OCI-LY3 (cell line): ENCODE results near the gene LY6G6C.

ENCODE experiments used
- H2AFZ ChIP-seq: fragments of 200-600, 300-600 bp; shearing (Covaris generic); 2 replicates; pipeline ENCODE4 v1.6.0; 2014; ENCODE audit warnings: antibody characterized with exemption, low read depth, low read length
- H3K27ac ChIP-seq: fragments of 200-600, 300-600 bp; sonication (generic); 2 replicates; pipeline ENCODE4 v1.5.1; 2014; ENCODE audit warnings: mild to moderate bottlenecking, low read length, moderate library complexity, mixed read lengths
- H3K27me3 ChIP-seq: fragments of 200-600, 300-600 bp; sonication (generic); 2 replicates; pipeline ENCODE4 v1.6.1; 2014; ENCODE audit warnings: low read depth, low read length, mixed read lengths
- H3K36me3 ChIP-seq: fragments of 200-600, 300-600 bp; sonication (generic); replicated peaks from 2 replicates; pipeline ENCODE3; 2014; ENCODE audit warnings: low read depth, low read length, mixed read lengths
- H3K4me1 ChIP-seq: fragments of 300-600, 200-600 bp; sonication (generic); 2 replicates; pipeline ENCODE4 v1.6.1; 2014; ENCODE audit warnings: low read length, mixed read lengths
- H3K4me2 ChIP-seq: fragments of 200-600, 300-600 bp; sonication (generic); 2 replicates; pipeline ENCODE4 v1.6.1; 2014; ENCODE audit warnings: low read length, mixed read lengths
- H3K4me3 ChIP-seq: fragments of 300-600, 200-600 bp; sonication (generic); 2 replicates; pipeline ENCODE4 v1.5.1; 2014; ENCODE audit warnings: antibody characterized with exemption, mild to moderate bottlenecking, low read length, moderate library complexity
- H3K79me2 ChIP-seq: fragments of 300-600, 200-600 bp; shearing (Covaris generic); 2 replicates; pipeline ENCODE4 v1.6.1; 2014; ENCODE audit warnings: mild to moderate bottlenecking, low read length, mixed read lengths
- H3K9ac ChIP-seq: fragments of 300-600, 200-600 bp; shearing (Covaris generic); 2 replicates; pipeline ENCODE4 v1.6.0; 2014; ENCODE audit warnings: mild to moderate bottlenecking, low read length, moderate library complexity
- H3K9me3 ChIP-seq: fragments of 200-600, 300-600 bp; shearing (Covaris generic); 2 replicates; pipeline ENCODE4 v1.6.1; 2014; ENCODE audit warnings: low read length, mixed read lengths; ENCODE audit not compliant: insufficient read depth
- H4K20me1 ChIP-seq: fragments of 200-600, 300-600 bp; sonication (generic); 2 replicates; pipeline ENCODE4 v1.6.1; 2016; ENCODE audit warnings: low read length, mixed read lengths; ENCODE audit not compliant: insufficient read depth
- EZH2phosphoT487 ChIP-seq: fragments of 200-600 bp; shearing (Covaris generic); IDR thresholded peaks from 2 replicates; pipeline ENCODE4 v1.6.1; 2018; ENCODE audit warnings: antibody characterized with exemption, mixed run types, low read depth
- TF ChIP-seq, protein P1 (sequence below): fragments of 200-600, 300-600 bp; sonication (generic); IDR thresholded peaks from 2 replicates; pipeline ENCODE4 v1.5.1; 2014; ENCODE audit warnings: antibody characterized with exemption, low read length, low read depth

The LY6G6C gene

DNA sequence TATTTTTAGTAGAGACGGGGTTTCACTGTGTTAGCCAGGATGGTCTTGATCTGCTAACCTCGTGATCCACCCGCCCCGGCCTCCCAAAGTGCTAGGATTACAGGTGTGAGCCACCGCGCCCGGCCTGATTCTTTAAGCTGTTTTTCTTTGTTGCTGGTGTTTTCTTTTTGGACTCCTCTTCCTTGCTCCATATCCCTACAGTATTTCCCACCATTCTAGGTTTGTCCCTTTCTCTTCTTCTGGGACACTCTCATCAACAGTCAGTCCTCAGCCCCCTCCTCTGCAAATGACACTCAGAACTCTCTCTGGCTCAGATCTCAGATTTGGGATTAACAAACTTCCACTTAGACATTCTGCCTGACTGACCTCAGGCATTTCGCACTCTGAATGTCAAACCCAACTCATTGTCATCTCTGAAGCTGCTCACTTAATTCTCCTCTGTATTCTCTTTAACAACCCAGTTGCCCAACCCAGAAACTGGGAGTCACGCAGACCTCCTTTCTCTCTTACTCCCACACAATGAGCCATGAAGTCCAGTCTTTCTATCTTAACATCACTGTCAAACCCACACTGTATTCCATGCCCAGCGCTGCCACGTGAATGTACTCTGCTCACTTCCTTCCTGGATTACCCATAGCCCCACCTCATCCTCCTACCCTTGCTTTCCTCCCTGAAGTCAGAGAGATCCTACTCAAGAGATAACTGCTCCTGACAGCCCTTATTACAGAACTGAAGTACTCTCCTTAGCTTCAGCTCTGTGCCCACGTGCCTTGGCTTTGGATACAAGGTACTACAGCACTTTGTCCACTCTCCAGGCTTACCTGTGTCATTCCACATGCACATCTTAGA, 4.2 kb upstream of the LY6G6C start:
- no peak overlapping the region for H3K27ac ChIP-seq
- no peak overlapping the region for H3K4me3 ChIP-seq

GRCh38 chr6:31723980-31724691, 2.6 kb upstream of the LY6G6C start:
- Histone ChIP-seq H3K79me2 (no peaks in the 10 kb centered on the region), H3K27me3 (no peaks in the 10 kb centered on the region), H3K27ac (no peak overlapping the region), H3K4me2 (no peak overlapping the region), H3K4me3 (no peak overlapping the region), H2AFZ (no peak overlapping the region), H3K4me1 (peaks cover 22% of the 10 kb centered on the region), H4K20me1 (0 out of 2 replicates have a peak, but pooled peaks cover 5% of the 10 kb centered on the region), H3K9ac (no peak overlapping the region), H3K36me3 (peaks cover 15% of the 10 kb centered on the region), H3K9me3 (no peaks in the 10 kb centered on the region)
- TF ChIP-seq, protein P1, sequence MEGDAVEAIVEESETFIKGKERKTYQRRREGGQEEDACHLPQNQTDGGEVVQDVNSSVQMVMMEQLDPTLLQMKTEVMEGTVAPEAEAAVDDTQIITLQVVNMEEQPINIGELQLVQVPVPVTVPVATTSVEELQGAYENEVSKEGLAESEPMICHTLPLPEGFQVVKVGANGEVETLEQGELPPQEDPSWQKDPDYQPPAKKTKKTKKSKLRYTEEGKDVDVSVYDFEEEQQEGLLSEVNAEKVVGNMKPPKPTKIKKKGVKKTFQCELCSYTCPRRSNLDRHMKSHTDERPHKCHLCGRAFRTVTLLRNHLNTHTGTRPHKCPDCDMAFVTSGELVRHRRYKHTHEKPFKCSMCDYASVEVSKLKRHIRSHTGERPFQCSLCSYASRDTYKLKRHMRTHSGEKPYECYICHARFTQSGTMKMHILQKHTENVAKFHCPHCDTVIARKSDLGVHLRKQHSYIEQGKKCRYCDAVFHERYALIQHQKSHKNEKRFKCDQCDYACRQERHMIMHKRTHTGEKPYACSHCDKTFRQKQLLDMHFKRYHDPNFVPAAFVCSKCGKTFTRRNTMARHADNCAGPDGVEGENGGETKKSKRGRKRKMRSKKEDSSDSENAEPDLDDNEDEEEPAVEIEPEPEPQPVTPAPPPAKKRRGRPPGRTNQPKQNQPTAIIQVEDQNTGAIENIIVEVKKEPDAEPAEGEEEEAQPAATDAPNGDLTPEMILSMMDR = no peak
- no peak for TF ChIP-seq EZH2phosphoT487

More for the DNA sequence above, 4.2 kb upstream of the LY6G6C start:
- H3K9ac ChIP-seq = no peak overlapping the region
- TF ChIP-seq EZH2phosphoT487 = no peak
- TF ChIP-seq, protein P1 = no peak
- no peaks in the 10 kb centered on the region for H3K79me2 ChIP-seq
- H3K36me3 ChIP-seq = peaks cover 23% of the 10 kb centered on the region
- no peak overlapping the region for H3K4me2 ChIP-seq
- H3K4me1 ChIP-seq = peaks cover 30% of the 10 kb centered on the region
- no peak overlapping the region for H2AFZ ChIP-seq
- no peaks in the 10 kb centered on the region for H3K27me3 ChIP-seq
- no peaks in the 10 kb centered on the region for H3K9me3 ChIP-seq
- 0 out of 2 replicates have a peak, but pooled peaks cover 5% of the 10 kb centered on the region for H4K20me1 ChIP-seq

GRCh38 chr6:31723245-31723979, 1.9 kb upstream of the LY6G6C start, which contains the start of gene MPIG6B:
TSS of gene MPIG6B (plus strand) at chr6:31723373. CDS start at chr6:31723384, 11 bp downstream.
- Histone ChIP-seq H3K79me2 (no peaks in the 10 kb centered on the region), H3K4me3 (no peak within 1 kb of the TSS), H3K27ac (no peak within 1 kb of the TSS), H4K20me1 (0 out of 2 replicates have a peak, but pooled peaks cover 5% of the 10 kb centered on the region), H3K27me3 (no peaks in the 10 kb centered on the region), H3K4me1 (peaks cover 15% of the 10 kb centered on the region), H3K9me3 (no peaks in the 10 kb centered on the region), H3K9ac (no peak within 1 kb of the TSS), H3K36me3 (peaks cover 15% of the 10 kb centered on the region), H2AFZ (no peak within 1 kb of the TSS), H3K4me2 (no peak within 1 kb of the TSS)
- TF ChIP-seq, protein P1 = no peak
- no peak for TF ChIP-seq EZH2phosphoT487
